Vagina (tissue), 2 donors: ENCODE measurements around the gene OR8H1.

Experiments
- CTCF ChIP-seq, 3 experiments: fragments of 450-650 bp in 2 of 3; fragments of 200-600 bp in 1 of 3; sonication (generic) in 1 of 3; IDR thresholded peaks; one replicate each; pipeline ENCODE4 v1.5.1; 2017 to 2019; ENCODE audit warnings: antibody characterized with exemption in 3 of 3, mild to moderate bottlenecking in 2 of 3, moderate library complexity in 2 of 3
- POLR2A ChIP-seq, 2 donors: fragments of 450-650 bp; IDR thresholded peaks; one replicate each; pipeline ENCODE4 v1.6.1; 2017; ENCODE audit warnings: antibody characterized with exemption in 2 of 2, mild to moderate bottlenecking in 2 of 2, moderate library complexity in 2 of 2

- no peak for TF ChIP-seq CTCF (IDR thresholded peaks at IDR 0.05)
- TF ChIP-seq POLR2A (IDR thresholded peaks at IDR 0.05): no peak
These were observed 22.8 kb upstream of the OR8H1 start, which contains the start of gene OR8K3 for GRCh38 chr11:56314844-56315243.
